Activated CD4-positive, alpha-beta T cell treated with anti-CD3 and anti-CD28 coated beads for 36 hours (primary cell): ENCODE data around the gene MYO18A. TPM values are rescaled to one million over a fixed set of nuclear protein-coding genes. Genes with fewer than 3 reads are reported as not detected.
A peak's percentile ranks its signal among the peaks of the same experiment; 100 is the strongest.

ENCODE experiments used
- ATAC-seq: fragments of 200-7000 bp; cut with Tn5 transposase; one replicate; pipeline ENCODE4 v1.10.0; 2021; ENCODE audit warnings: mild to moderate bottlenecking, moderate library complexity
- CTCF ChIA-PET: fragments of 350-600 bp; sonication (Branson Sonifier 250); formaldehyde crosslinking; loops from one replicate; lab custom pipeline; 2021; ENCODE audit warnings: antibody characterized with exemption; lab: Charles Lee
- POLR2A ChIA-PET: fragments of 350-600 bp; sonication (Branson Sonifier 250); formaldehyde crosslinking; loops from one replicate; lab custom pipeline; 2021; ENCODE audit warnings: antibody characterized with exemption, inconsistent platforms; lab: Charles Lee
- DNase-seq: peaks from one replicate; pipeline ENCODE4 v3.0.0-alpha.2; 2020
- H3K27ac Mint-ChIP-seq: one replicate; pipeline ENCODE4 v1.8.0; 2021; ENCODE audit warnings: mixed read lengths
- H3K27me3 Mint-ChIP-seq: one replicate; pipeline ENCODE4 v1.8.0; 2021; ENCODE audit warnings: mixed read lengths
- H3K36me3 Mint-ChIP-seq: one replicate; pipeline ENCODE4 v1.8.0; 2021; ENCODE audit warnings: low read depth, mixed read lengths
- H3K4me1 Mint-ChIP-seq: one replicate; pipeline ENCODE4 v1.8.0; 2021; ENCODE audit warnings: mixed read lengths
- H3K4me3 Mint-ChIP-seq: one replicate; pipeline ENCODE4 v1.8.0; 2021; ENCODE audit warnings: mild to moderate bottlenecking, moderate library complexity, mixed read lengths
- H3K9me3 Mint-ChIP-seq: one replicate; pipeline ENCODE4 v1.8.0; 2021; ENCODE audit warnings: low read depth, mixed read lengths
- intact Hi-C, 2 experiments: fragments of 100-400 bp; cut with DNase I in 1 of 2; cut with micrococcal nuclease in 1 of 2; formaldehyde crosslinking; loops; one replicate each; pipeline versions ENCODE4 v1.14.2 to v1.15.1; 2022 to 2024; cut with DNase I, micrococcal nuclease
- total RNA-seq, 2 experiments: library from RNA; stranded (reverse); gene quantifications; one replicate each; pipeline ENCODE4 v1.2.3, GENCODE V29; 2021

The MYO18A gene
- total RNA-seq, 2 experiments from 2014 or later: 31.9 to 38.2 TPM

DNA sequence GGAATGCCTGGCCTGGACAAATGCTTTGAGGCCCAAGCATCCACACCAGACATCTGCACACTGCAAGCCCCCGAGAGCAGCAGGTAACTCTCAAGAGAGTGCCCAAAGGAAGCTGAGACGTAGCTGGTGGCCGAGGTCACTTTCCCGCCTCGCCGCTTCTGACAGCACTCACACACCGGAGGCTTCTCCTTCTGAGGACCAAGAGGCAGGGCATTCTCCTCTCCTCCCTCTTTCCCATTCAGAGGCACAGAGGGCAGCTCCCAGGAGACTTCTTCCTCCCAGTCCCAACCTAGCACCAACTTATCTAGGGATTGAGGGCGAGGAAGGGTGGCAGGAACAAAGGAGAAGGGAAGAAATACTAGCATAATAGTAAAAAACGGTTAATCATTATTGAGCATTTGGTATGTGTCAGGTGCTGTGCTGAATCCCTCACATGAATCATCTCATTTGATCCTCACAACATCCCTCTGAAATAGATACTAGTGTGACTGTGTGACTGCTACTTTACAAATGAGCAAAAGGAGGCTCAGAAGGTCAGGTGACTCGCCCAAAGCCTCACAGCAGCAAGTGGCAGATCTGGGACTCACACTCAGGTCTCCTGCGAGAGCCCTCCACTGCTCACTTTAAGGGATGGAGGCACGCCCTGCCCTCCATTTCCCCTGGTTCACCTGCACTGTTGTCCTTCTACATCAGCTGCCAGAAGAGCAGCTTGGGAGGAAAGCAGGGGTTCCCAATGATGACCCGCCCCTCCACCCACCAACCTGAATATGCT lies 41.8 kb downstream of the MYO18A start:
- peak; percentile 88 for DNase-seq
- H3K4me3 Mint-ChIP-seq: peak overlapping the region; percentile 89
- CTCF ChIA-PET: interaction anchor here (0.5 to 21.7 kb wide), 10 partner anchors 9 to 741 kb away, joined by 3 to 300 read pairs (median 12); partner anchors contain the start of gene MYO18A
- no peaks in the 10 kb centered on the region for H3K36me3 Mint-ChIP-seq
- ATAC-seq: peak; percentile 71
- H3K4me1 Mint-ChIP-seq: peaks cover 71% of the 10 kb centered on the region
- POLR2A ChIA-PET: interaction anchor here (0.6 to 1.8 kb wide), 3 partner anchors 10 to 138 kb away, joined by 3 to 8 read pairs (median 4); no protein-coding TSS in a partner anchor
- no peaks in the 10 kb centered on the region for H3K9me3 Mint-ChIP-seq
- intact Hi-C loops: loop anchor here (2.0 to 5.0 kb wide), 4 partner anchors 14 to 429 kb away; partner anchors contain the start of genes ABHD15 (in 1 of the 2), NEK8 (in 1 of the 2) and TP53I13 (in 1 of the 2)
- no peaks in the 10 kb centered on the region for H3K27me3 Mint-ChIP-seq
- peak overlapping the region; percentile 97 for H3K27ac Mint-ChIP-seq

DNA sequence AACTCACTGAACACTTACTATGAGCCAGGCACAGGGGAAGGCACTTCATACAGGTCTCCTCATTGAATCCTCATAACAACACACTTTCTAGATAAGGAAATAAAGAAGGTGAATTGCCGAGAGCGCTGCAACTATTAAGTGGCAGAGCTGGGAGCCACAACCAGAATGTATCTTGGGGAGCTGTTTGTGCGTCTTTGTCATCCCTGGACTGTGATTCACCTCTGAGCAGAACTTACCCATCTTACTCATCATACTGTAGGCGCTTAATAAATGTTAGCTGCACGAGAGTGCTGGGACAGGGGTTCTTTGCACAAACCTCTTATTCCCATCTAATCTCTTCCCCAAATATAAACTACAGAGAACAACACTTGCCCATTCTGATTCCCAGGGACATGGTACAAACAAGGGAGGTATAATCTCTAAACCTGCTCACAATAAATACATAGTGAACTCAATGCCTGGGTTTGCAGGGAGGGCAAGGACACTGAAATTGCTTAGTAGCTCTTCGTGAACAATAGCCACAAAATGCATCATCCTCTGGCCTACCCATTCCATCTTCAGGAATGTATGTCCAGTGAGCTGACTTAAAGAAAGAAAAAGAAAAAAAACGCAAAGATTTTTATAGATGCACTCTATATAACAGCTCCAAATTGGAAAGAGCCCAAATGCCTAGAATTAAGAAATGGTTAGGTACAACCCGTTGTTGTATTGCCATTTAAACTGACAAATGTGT lies 43.0 kb downstream of the MYO18A start:
- CTCF ChIA-PET: interaction anchor here (0.7 to 21.7 kb wide), 13 partner anchors 9 to 422 kb away, joined by 3 to 300 read pairs (median 5); partner anchors contain the start of gene MYO18A
- Mint-ChIP-seq H3K4me1 (peaks cover 75% of the 10 kb centered on the region), H3K9me3 (no peaks in the 10 kb centered on the region), H3K36me3 (no peaks in the 10 kb centered on the region), H3K27ac (peak overlapping the region; percentile 97), H3K4me3 (peak overlapping the region; percentile 34), H3K27me3 (no peaks in the 10 kb centered on the region)
- ATAC-seq (peak; percentile 34), DNase-seq (peak; percentile 78)
- POLR2A ChIA-PET: interaction anchor here (0.5 to 1.8 kb wide), 4 partner anchors 11 to 324 kb away, joined by 5 to 8 read pairs (median 7); no protein-coding TSS in a partner anchor
- intact Hi-C loops: loop anchor here in 1 of 2 experiments (5.0 kb wide), 1 partner anchor 430 kb away; the partner anchor contains the start of genes ABHD15 and TP53I13

DNA sequence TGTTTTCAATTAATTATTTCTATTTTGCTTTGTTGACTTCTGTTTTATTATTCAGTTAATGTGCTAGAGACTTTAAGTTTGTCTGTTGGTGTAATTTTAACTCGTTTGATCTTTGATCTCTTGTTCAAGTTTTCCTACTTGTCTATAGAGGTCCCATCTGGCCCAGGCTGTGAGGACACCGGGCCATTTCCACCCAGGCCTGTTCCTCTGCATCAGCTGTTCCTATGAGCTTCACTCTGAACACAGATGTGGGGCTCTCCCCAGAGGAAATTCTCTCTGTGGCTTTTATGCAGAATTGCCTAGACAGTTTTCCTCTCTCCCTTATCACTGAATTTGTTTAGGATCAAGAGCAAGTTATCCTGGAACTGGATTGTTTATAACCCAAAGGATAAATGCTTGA lies 44.7 kb downstream of the MYO18A start:
- Mint-ChIP-seq H3K4me1 (peaks cover 81% of the 10 kb centered on the region), H3K9me3 (no peaks in the 10 kb centered on the region), H3K36me3 (no peaks in the 10 kb centered on the region), H3K4me3 (no peak overlapping the region), H3K27me3 (no peaks in the 10 kb centered on the region), H3K27ac (peak overlapping the region; percentile 61)
- no peak for ATAC-seq
- intact Hi-C loops: loop anchor here in 1 of 2 experiments (5.0 kb wide), 1 partner anchor 432 kb away; the partner anchor contains the start of genes ABHD15 and TP53I13
- ChIA-PET CTCF (interaction anchor here (0.6 to 10.2 kb wide), 6 partner anchors 11 to 233 kb away, joined by 3 to 129 read pairs (median 34); no protein-coding TSS in a partner anchor), POLR2A (no interaction called here)
- DNase-seq: peak; percentile 30

DNA sequence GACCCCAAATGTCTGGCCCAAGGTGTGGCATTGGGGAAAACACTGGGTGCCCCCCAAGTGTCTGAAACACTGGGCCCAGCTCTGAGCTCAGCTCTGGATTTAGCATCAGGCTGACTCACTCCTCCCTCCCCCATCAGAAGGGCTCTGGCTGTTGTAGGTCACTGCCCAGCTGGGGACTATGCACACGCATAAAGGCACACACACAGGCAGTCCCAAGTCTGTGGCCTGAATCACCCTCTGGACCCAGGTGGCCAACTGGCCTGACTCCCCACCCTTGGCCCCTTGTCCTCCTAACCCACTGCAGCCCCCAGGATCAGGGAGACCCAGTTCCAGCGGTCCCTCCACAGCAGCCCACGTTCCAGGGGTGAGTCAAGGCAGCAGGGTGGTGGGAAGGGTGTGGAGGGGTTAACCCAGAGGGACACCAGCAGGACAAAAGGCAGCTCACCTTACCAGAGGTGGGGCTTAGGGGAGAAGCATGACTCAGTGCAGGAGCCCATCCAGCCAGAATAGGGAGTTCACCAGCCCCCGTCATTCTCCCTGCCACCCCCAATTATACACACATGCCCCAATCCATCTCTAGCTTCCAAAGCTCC lies 47.0 kb downstream of the MYO18A start:
- POLR2A ChIA-PET: no interaction called here
- Mint-ChIP-seq H3K4me3 (no peak overlapping the region), H3K4me1 (peaks cover 65% of the 10 kb centered on the region), H3K9me3 (no peaks in the 10 kb centered on the region), H3K27me3 (no peaks in the 10 kb centered on the region), H3K27ac (peak overlapping the region; percentile 47), H3K36me3 (no peaks in the 10 kb centered on the region)
- peak; percentile 30 for ATAC-seq
- peak; percentile 41 for DNase-seq
- intact Hi-C loops: no loop called here
- CTCF ChIA-PET: interaction anchor here (0.6 to 7.9 kb wide), 8 partner anchors 9 to 47 kb away, joined by 4 to 129 read pairs (median 9); partner anchors contain the start of gene MYO18A

DNA sequence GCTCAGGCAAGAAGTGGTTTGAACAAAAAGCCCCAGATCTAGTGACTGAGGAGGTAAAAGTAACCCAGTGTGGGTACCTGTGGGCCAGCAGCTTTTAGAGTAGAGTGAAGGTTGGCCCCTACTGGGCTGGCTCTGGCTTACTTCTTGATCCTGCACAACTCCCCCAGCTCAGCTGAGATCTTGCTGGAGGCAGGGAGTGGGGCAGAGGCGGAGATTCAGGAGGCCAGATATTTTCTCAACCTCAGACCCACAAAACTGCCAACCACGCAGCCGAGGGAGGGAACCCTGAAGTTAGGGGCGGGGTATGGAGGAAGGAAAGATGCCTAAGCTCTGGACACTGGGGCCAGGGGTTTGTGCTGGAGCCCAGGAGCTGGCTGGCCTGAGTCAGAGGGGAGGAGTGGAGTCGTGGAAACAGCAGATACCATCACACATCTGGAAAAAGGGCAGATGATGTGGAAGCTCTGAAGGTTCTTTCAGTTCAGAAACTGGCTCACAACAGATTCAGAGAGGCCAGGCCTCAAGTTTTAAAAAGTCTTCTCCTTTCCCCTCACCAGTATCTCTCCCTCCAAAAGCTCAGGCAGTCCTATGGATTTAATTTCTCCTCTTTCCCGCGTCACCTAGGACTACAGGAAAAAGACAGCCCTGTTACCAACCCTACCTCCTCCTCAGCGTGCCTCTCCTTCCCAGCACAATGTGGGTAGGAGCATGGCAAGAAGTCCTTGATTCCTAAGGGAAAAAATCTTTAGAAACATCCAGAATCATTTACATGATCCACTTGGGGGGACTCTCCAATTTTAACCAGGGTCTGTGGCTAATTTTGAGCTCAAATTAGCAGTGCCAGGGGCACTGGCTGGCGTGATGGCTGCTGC lies 48.1 kb downstream of the MYO18A start:
- Mint-ChIP-seq H3K36me3 (no peaks in the 10 kb centered on the region), H3K4me1 (peaks cover 54% of the 10 kb centered on the region), H3K27ac (peak overlapping the region; percentile 82), H3K27me3 (no peaks in the 10 kb centered on the region), H3K4me3 (peak overlapping the region; percentile 8), H3K9me3 (no peaks in the 10 kb centered on the region)
- ChIA-PET POLR2A (no interaction called here), CTCF (interaction anchor here (0.6 to 7.9 kb wide), 18 partner anchors 8 to 389 kb away, joined by 3 to 129 read pairs (median 5); partner anchors contain the start of genes MYO18A and NUFIP2)
- intact Hi-C loops: no loop called here
- peak; percentile 35 for DNase-seq
- peak; percentile 37 for ATAC-seq

DNA sequence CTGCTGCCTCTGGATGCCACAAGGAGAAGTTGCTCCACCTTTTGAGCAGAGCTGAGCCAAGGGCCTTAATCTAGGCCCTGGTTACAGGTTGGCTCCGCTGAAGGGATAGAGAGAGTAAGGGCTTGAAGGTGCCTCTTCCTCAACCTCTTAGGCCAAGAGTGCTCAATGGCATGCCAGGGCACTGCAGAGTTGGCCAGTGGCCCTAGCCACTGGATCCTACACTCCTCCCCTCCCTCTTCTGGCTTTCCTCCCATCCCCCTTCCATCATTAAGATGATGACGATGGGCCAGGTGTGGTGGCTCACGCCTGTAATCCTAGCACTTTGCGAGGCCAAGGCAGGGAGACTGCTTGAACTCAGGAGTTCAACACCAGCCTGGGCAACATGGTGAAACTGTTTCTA lies 50.5 kb downstream of the MYO18A start:
- ATAC-seq (no peak), DNase-seq (no peak)
- peaks cover 33% of the 10 kb centered on the region for H3K4me1 Mint-ChIP-seq
- H3K27me3 Mint-ChIP-seq: no peaks in the 10 kb centered on the region
- POLR2A ChIA-PET: no interaction called here
- no peak overlapping the region for H3K4me3 Mint-ChIP-seq
- intact Hi-C loops: no loop called here
- no peaks in the 10 kb centered on the region for H3K36me3 Mint-ChIP-seq
- H3K9me3 Mint-ChIP-seq: no peaks in the 10 kb centered on the region
- CTCF ChIA-PET: interaction anchor here (1.1 to 3.0 kb wide), 3 partner anchors 13 to 176 kb away, joined by 4 to 23 read pairs (median 5); no protein-coding TSS in a partner anchor
- no peak overlapping the region for H3K27ac Mint-ChIP-seq

DNA sequence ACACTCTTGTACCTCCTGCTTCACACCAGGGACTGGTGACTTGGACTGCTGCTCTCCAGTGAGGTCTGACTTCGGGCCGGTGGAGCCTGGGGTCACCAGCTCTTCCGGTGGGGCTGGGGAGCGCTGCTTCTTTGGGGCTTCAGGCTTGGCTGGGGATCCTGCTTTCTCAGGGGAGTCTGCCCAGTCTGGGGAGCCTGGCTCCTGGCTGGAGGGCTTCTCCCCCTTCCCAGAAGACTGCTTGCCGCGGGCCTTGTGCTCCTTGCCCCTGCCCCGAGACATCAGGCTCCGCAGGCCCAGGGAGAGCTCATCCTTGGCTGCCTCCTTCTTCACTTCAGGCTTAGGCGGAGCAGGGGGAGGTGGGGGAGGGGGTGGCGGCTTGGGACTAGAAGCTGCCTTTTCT lies 52.4 kb downstream of the MYO18A start:
- Mint-ChIP-seq H3K4me3 (no peak overlapping the region), H3K4me1 (peaks cover 26% of the 10 kb centered on the region), H3K36me3 (no peaks in the 10 kb centered on the region), H3K9me3 (no peaks in the 10 kb centered on the region), H3K27me3 (no peaks in the 10 kb centered on the region), H3K27ac (no peak overlapping the region)
- ChIA-PET POLR2A (interaction anchor here (0.8 kb wide), 1 partner anchor 11 kb away, joined by 3 read pairs; no protein-coding TSS in a partner anchor), CTCF (interaction anchor here (0.5 to 3.0 kb wide), 6 partner anchors 9 to 227 kb away, joined by 3 to 23 read pairs (median 4); partner anchors contain the start of gene MYO18A)
- DNase-seq: no peak
- no peak for ATAC-seq
- intact Hi-C loops: no loop called here

DNA sequence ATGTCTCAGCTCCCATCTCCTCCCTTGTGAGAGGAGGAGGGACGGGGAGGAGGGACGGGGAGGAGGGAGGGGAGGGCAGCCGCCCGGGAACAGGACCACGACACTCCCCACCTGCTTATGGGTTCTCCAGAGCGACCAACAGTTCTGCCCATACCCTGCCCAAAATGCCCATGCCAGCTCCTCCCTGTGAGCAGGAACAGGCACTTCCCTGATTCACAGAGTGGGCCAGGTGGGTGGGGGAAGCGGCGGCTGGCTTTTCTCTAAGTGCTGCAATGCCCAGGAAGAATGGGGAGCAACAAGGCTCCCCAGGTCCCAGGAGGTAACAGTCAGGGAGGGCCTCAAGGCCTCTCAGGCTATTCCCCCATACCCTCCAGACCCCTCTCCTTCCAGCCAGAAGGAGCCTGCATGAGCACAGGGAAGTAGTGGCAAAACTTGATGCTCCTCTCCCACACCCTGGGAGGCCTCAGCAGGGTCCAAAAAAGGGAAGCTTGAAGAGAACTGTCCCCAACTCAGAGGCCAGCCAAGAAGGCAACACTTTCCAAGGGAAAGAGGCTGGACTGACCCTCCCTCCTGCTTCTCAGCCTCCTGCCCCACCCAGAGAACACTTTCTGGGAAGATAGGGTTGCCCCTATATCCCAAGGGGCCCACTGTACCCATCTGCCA lies 53.8 kb downstream of the MYO18A start:
- intact Hi-C loops: no loop called here
- Mint-ChIP-seq H3K27ac (no peak overlapping the region), H3K4me1 (peaks cover 11% of the 10 kb centered on the region), H3K9me3 (no peaks in the 10 kb centered on the region), H3K27me3 (no peaks in the 10 kb centered on the region), H3K36me3 (no peaks in the 10 kb centered on the region), H3K4me3 (no peak overlapping the region)
- ATAC-seq: no peak
- POLR2A ChIA-PET: interaction anchor here (0.5 kb wide), 1 partner anchor 353 kb away, joined by 9 read pairs; no protein-coding TSS in a partner anchor
- DNase-seq: no peak
- CTCF ChIA-PET: interaction anchor here (3.2 to 5.1 kb wide), 4 partner anchors 11 to 161 kb away, joined by 21 to 88 read pairs (median 64); no protein-coding TSS in a partner anchor

DNA sequence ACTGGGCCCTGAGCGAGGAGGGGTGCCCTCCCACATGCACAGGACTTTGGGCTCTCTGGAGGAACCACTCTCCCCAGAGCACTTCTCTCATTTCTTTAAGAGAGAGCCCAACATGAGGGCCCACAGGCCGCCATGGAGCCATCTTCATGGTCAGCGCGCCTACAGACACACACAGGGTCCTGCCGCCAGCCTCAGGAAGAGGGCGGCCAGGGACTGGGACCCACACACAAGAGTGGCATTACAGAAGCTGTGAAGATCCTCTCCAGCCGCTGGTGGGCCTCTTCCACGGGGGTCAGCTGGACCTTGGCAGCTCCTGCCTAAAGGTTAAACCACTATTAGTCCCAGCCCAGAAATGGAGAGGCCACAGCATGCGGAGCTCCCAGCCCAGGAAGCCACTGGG lies 54.5 kb downstream of the MYO18A start:
- no peak for DNase-seq
- H3K36me3 Mint-ChIP-seq: no peaks in the 10 kb centered on the region
- no peak for ATAC-seq
- intact Hi-C loops: loop anchor here in 1 of 2 experiments (2.0 kb wide), 1 partner anchor 13 kb away; no protein-coding TSS in a partner anchor
- ChIA-PET POLR2A (interaction anchor here (0.5 kb wide), 1 partner anchor 352 kb away, joined by 9 read pairs; no protein-coding TSS in a partner anchor), CTCF (interaction anchor here (0.6 to 5.1 kb wide), 9 partner anchors 7 to 411 kb away, joined by 5 to 88 read pairs (median 30); partner anchors contain the start of gene MYO18A)
- no peaks in the 10 kb centered on the region for H3K27me3 Mint-ChIP-seq
- no peak overlapping the region for H3K4me3 Mint-ChIP-seq
- H3K4me1 Mint-ChIP-seq: peaks cover 4% of the 10 kb centered on the region
- H3K9me3 Mint-ChIP-seq: no peaks in the 10 kb centered on the region
- H3K27ac Mint-ChIP-seq: no peak overlapping the region
